Left hindlimb (tissue), 1 donor: Measurements from ENCODE around the gene LTA.
A peak's percentile ranks its signal among the peaks of the same experiment; 100 is the strongest.
"Not testable (repeated sequence)": the region's sequence is repeated elsewhere in the genome, so short reads cannot be mapped to it uniquely, and the experiment has no call there.

ENCODE experiments used
- DNase-seq: peaks from one replicate; pipeline ENCODE4 v3.0.0-alpha.2; 2018

The LTA gene

GRCh38 chr6:31543639-31544038, 28.4 kb upstream of the LTA start:
- no peak for DNase-seq

GRCh38 chr6:31544676-31545075, 27.4 kb upstream of the LTA start:
- DNase-seq = no peak

- no peak for DNase-seq
Observed at GRCh38 chr6:31545291-31545690, 26.8 kb upstream of the LTA start.

- peak; percentile 92 for DNase-seq
Observed at GRCh38 chr6:31546339-31546957, 25.6 kb upstream of the LTA start, which contains the start of gene ATP6V1G2. TSS of gene ATP6V1G2 (minus strand) at chr6:31546608. CDS start at chr6:31546559, 49 bp downstream.

- peak; percentile 98 for DNase-seq
Observed at GRCh38 chr6:31546958-31547726, 24.9 kb upstream of the LTA start, which contains the start of gene NFKBIL1. TSS of gene NFKBIL1 (plus strand) at chr6:31547608. CDS start at chr6:31547695, 87 bp downstream.

- DNase-seq = no peak
Observed at GRCh38 chr6:31547727-31548543, 24.2 kb upstream of the LTA start.

GRCh38 chr6:31548544-31548873, 23.6 kb upstream of the LTA start:
- no peak for DNase-seq

- not testable (repeated sequence) for DNase-seq
Observed at GRCh38 chr6:31551371-31551770, 20.7 kb upstream of the LTA start.

- DNase-seq = no peak
Observed at GRCh38 chr6:31556307-31556706, 15.8 kb upstream of the LTA start.

- no peak for DNase-seq
Observed at GRCh38 chr6:31557443-31558317, 14.4 kb upstream of the LTA start.

GRCh38 chr6:31558318-31558625, 13.8 kb upstream of the LTA start:
- DNase-seq = no peak

- no peak for DNase-seq
Observed at GRCh38 chr6:31558631-31559500, 13.2 kb upstream of the LTA start.

- DNase-seq = no peak
Observed at GRCh38 chr6:31559606-31559957, 12.5 kb upstream of the LTA start.

GRCh38 chr6:31559958-31560696, 12.0 kb upstream of the LTA start:
- peak; percentile 67 for DNase-seq

GRCh38 chr6:31560697-31561058, 11.4 kb upstream of the LTA start:
- no peak for DNase-seq

GRCh38 chr6:31567531-31568370, 4.3 kb upstream of the LTA start:
- DNase-seq = no peak

GRCh38 chr6:31568537-31568961, 3.5 kb upstream of the LTA start:
- no peak for DNase-seq

- no peak for DNase-seq
Observed at GRCh38 chr6:31569861-31570536, 2.1 kb upstream of the LTA start.

- DNase-seq = no peak
Observed at GRCh38 chr6:31573239-31574105, 1.4 kb downstream of the LTA start.
